ENCODE measurements around the gene MTCH1.
"Not testable (repeated sequence)": the region's sequence is repeated elsewhere in the genome, so short reads cannot be mapped to it uniquely, and the experiment has no call there.

Gene MTCH1

GRCh38 chr6:36954262-36954931 is 31.6 kb downstream of the MTCH1 start, which contains the start of gene PI16:
Gene PI16 (plus strand): TSS chr6:36954738. CDS start chr6:36954761, 23 bp downstream.
- peak in 2 of 14 donors; percentile 40 to 46 for DNase-seq

- no peak for DNase-seq
Observed at GRCh38 chr6:36953931-36954261, 32.1 kb downstream of the MTCH1 start.

GRCh38 chr6:36949636-36950035 is 36.4 kb downstream of the MTCH1 start:
- DNase-seq = no peak

DNA sequence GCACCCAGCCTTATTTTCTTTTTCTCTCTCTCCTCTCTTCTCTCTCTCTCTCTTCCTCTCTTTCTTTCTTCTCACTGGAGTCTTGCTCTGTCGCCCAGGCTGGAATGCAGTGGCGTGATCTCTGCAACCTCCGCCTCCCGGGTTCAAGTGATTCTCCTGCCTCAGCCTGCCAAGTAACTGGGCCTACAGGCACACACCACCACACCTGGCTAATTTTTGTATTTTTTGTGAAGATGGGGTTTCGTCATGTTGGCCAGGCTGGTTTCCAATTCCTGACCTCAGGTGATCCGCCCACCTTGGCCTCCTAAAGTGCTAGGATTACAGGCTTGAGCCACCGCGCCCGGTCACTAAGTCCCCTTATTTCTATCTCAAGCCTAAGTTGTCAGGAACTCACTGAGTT is 36.9 kb downstream of the MTCH1 start:
- DNase-seq = not testable (repeated sequence)

- peak in 12 of 14 donors; percentile 18 to 81 (median 67) for DNase-seq
Observed at GRCh38 chr6:36947570-36948351, 38.2 kb downstream of the MTCH1 start.

DNA sequence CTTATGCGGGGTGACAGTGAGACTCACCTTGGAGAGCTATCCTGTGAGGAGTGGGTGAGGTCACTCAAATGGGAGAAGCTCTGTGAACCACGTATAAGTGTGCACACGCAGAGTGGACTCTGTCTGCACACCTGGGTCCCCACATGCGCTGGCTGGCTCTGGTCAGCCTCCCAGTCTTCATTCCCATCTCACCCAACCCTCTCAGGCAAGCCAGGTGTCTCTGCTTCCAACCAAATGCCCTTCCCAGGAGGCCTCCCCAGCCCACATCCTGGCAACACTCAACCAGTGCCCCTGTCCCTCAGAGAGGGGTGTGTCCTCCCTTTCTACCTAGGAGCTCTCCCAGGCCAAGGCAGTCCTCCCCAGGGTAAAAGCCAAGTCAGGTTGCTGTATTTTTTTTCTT is 39.5 kb downstream of the MTCH1 start:
- no peak for DNase-seq

GRCh38 chr6:36945301-36945700 is 40.7 kb downstream of the MTCH1 start:
- DNase-seq = no peak

DNA sequence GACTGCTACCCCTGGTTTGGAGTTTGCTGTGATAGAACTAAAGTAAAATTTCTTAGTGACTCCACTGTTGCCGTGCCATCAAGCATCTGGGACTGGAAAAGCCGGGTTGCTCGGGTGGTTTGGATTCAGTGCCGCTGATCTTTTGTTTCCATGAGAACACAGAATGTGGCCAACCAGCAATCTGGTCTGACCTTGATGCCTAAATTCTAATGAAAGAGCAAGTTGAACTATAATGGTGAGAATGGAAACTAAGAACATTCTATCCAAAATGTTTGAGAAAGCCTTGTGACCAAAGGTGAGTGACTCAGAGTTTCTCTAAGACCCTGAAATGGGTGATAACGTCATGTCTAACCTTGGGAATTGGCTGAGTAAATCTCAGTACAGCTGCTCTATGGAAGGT is 41.3 kb downstream of the MTCH1 start:
- DNase-seq = no peak

- DNase-seq = not testable (repeated sequence)
Observed at GRCh38 chr6:36942329-36942728, 43.7 kb downstream of the MTCH1 start.

DNA sequence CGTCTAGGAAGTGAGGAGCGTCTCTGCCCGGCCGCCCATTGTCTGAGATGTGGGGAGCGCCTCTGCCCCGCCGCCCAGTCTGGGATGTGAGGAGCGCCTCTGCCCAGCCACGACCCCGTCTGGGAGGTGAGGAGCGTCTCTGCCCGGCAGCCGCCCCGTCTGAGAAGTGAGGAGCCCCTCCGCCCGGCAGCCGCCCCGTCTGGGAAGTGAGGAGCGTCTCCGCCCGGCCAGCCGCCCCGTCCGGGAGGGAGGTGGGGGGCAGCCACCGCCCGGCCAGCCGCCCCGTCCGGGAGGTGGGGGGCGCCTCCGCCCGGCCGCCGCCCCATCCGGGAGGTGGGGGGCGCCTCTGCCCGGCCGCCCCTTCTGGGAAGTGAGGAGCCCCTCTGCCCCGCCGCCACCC is 44.4 kb downstream of the MTCH1 start:
- DNase-seq = not testable (repeated sequence)

DNA sequence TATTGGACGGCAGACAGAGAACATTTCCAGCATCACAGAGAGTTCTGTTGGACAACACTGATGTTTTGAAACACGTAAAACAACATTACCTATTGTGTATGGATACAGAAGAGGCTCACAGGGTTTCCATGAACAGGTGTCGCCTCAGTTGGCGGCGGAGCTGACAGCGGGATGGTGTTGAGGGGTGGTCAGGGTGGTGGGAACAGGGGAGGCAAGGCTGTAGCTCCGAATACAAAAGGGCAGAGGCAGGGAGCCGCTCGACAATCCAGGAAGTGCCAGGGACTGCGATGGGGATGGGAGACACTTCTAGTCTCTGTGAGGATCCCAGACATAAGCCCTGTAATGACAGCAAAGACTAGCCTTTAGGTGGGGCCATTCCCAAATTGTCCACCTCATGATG is 46.0 kb downstream of the MTCH1 start:
- no peak for DNase-seq

GRCh38 chr6:36939005-36939404 is 47.0 kb downstream of the MTCH1 start:
- DNase-seq = not testable (repeated sequence)

GRCh38 chr6:36938536-36938935 is 47.5 kb downstream of the MTCH1 start:
- DNase-seq = no peak

- no peak for DNase-seq
Observed at GRCh38 chr6:36937896-36938295, 48.1 kb downstream of the MTCH1 start.

DNA sequence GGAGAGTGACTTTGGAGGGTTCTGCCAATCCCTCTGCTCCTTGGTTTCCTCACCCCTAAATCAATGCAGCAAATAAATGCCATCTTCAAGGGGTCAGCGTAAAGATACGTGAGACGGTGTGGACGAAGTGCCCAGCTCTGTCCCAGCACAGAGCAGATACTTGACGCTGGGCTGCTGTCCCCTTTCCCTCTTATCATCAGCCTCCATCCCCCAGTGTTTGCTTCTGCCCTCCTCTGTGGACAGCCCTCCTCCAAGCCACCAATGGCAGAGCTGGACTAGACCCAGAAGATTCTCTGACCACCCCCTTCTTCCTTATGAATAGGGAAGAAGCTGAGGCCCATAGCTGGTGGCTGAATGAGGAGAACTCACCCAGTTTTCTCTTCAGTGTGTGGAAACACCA is 49.2 kb downstream of the MTCH1 start:
- no peak for DNase-seq

GRCh38 chr6:36934901-36935300 is 51.1 kb downstream of the MTCH1 start:
- no peak for DNase-seq

DNA sequence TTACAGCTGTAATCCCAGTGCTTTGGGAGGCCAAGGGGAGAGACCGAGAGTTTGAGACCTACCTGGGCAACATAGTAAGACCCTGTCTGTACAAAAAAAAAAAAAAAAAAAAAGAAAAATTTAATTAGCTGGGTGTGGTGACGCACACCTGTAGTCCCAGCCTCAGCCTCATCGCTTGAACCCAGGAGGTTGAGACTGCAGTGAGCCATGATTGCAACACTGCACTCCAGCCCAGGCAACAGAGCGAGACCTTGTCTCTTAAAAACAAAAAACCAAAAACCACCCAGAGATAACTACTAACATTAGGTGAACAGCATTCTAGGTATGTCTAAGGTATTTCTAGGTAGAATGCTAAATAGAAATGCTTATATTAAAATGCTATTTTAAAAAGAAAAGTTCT is 52.5 kb downstream of the MTCH1 start:
- DNase-seq = no peak

DNA sequence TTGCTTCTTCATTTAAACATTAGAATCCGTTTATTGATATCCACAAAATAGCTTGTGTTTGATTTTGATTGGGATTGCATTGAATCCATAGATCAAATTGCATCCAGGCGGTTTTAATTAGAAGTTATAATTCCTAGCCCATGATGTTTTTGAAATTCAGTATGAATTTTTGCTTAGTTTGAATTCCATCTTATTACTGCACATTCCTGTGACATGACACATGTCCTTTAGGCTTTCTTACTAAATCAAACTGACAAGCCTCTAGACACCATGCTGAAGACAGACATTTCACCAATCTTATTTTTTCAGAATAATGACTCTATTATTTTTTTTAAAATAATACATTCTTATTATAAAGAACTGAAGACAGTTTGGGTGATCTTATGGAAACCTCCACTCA is 52.9 kb downstream of the MTCH1 start:
- DNase-seq = no peak

GRCh38 chr6:36930483-36930882 is 55.5 kb downstream of the MTCH1 start:
- DNase-seq = no peak

DNA sequence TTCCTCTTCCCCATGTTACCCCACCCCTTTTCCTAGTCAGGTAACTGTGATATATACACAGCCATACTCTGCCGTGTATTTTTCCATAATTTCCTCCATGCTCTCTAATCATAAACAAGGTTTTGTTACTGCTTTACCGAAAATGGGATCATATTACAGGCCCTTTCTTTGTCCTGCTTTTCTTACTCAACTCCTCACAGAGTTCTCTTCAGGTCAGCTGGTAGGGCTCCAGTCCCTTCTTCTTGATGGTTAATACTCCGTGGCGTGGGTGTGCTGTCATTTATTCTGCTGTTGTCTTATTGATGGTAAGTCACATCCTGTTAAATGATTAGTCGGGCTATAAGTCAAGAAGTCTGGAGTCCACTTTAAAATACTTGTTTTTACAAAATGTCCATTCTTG is 56.4 kb downstream of the MTCH1 start:
- DNase-seq = no peak

GRCh38 chr6:36929152-36929551 is 56.8 kb downstream of the MTCH1 start:
- no peak for DNase-seq

GRCh38 chr6:36928547-36928918 is 57.5 kb downstream of the MTCH1 start:
- DNase-seq = no peak

- peak in 1 of 14 donors; percentile 30 for DNase-seq
Observed at GRCh38 chr6:36927691-36928546, 58.1 kb downstream of the MTCH1 start.
